Astrocyte (in vitro differentiated cells and primary cell): ENCODE results near the gene KRT79.

Experiments
- CTCF ChIP-seq: IDR thresholded peaks from 2 replicates; pipeline ENCODE4 v1.5.1; 2011; ENCODE audit warnings: low read depth, mild to moderate bottlenecking, inconsistent platforms, low read length, moderate library complexity; ENCODE audit not compliant: insufficient read depth
- EZH2 ChIP-seq: IDR thresholded peaks from 2 replicates; pipeline ENCODE4 v1.6.1; 2012; ENCODE audit warnings: mild to moderate bottlenecking, low read length, inconsistent platforms; ENCODE audit not compliant: insufficient read depth

- TF ChIP-seq EZH2 (no peak), CTCF (no peak)
Observed at GRCh38 chr12:52860102-52860823, 26.2 kb upstream of the KRT79 start.
